Neural cell (in vitro differentiated cells): ENCODE measurements around the gene USP20. TPM values are rescaled to one million over a fixed set of nuclear protein-coding genes. Genes with fewer than 3 reads are reported as not detected.

ENCODE experiments used
- H2AFZ ChIP-seq: fragments of 200-600, 300-800 bp; sonication (generic), shearing (Covaris generic); 2 replicates; pipeline ENCODE4 v1.6.0; 2014; ENCODE audit warnings: low read depth, mild to moderate bottlenecking, antibody characterized with exemption, low read length, moderate library complexity
- H3F3A ChIP-seq: fragments of 200-600 bp; shearing (Covaris generic); 2 replicates; pipeline ENCODE4 v1.6.1; 2016; ENCODE audit warnings: mild to moderate bottlenecking, moderate library complexity, mixed read lengths, antibody characterized with exemption, low read length; ENCODE audit not compliant: insufficient read depth, poor library complexity, severe bottlenecking
- H3K27ac ChIP-seq: fragments of 200-600, 300-800 bp; sonication (generic), shearing (Covaris generic); 2 replicates; pipeline ENCODE4 v1.5.1; 2014; ENCODE audit warnings: mild to moderate bottlenecking, low read length, moderate library complexity
- H3K27me3 ChIP-seq: fragments of 300-800, 200-600 bp; sonication (generic), shearing (Covaris generic); 2 replicates; pipeline ENCODE4 v1.6.0; 2014; ENCODE audit warnings: mild to moderate bottlenecking, low read depth, low read length, moderate library complexity; ENCODE audit not compliant: insufficient read depth
- H3K36me3 ChIP-seq: fragments of 300-800, 200-600 bp; sonication (generic), shearing (Covaris generic); 2 replicates; pipeline ENCODE4 v1.5.1; 2014; ENCODE audit warnings: mild to moderate bottlenecking, antibody characterized with exemption, low read length, moderate library complexity; ENCODE audit not compliant: insufficient read depth
- H3K4me2 ChIP-seq: fragments of 300-800, 200-600 bp; sonication (generic), shearing (Covaris generic); 2 replicates; pipeline ENCODE4 v1.6.0; 2014; ENCODE audit warnings: mild to moderate bottlenecking, low read length
- H3K4me3 ChIP-seq: fragments of 300-800, 200-600 bp; sonication (generic), shearing (Covaris generic); 2 replicates; pipeline ENCODE4 v1.5.1; 2014; ENCODE audit warnings: mild to moderate bottlenecking, low read length, moderate library complexity
- H3K79me2 ChIP-seq: fragments of 200-600 bp; shearing (Covaris generic); replicated peaks from 2 replicates; pipeline ENCODE4 v1.6.0; 2014; ENCODE audit warnings: mild to moderate bottlenecking, low read length, moderate library complexity; ENCODE audit not compliant: insufficient read depth
- H3K9ac ChIP-seq: fragments of 300-800, 200-600 bp; sonication (generic), shearing (Covaris generic); 2 replicates; pipeline ENCODE4 v1.6.1; 2016; ENCODE audit warnings: mild to moderate bottlenecking, low read length, mixed read lengths
- H3K9me2 ChIP-seq: fragments of 200-600 bp; shearing (Covaris generic); 2 replicates; pipeline ENCODE4 v1.6.1; 2016; ENCODE audit warnings: mild to moderate bottlenecking, low read length, mixed read lengths; ENCODE audit not compliant: insufficient read depth
- H3K9me3 ChIP-seq: fragments of 200-600, 300-800 bp; sonication (generic), shearing (Covaris generic); 2 replicates; pipeline ENCODE4 v1.6.1; 2016; ENCODE audit warnings: mild to moderate bottlenecking, mixed run types, low read length, moderate library complexity, mixed read lengths
- H4K20me1 ChIP-seq: fragments of 200-600 bp; shearing (Covaris generic); 2 replicates; pipeline ENCODE4 v1.6.1; 2016; ENCODE audit warnings: mild to moderate bottlenecking, mixed run types; ENCODE audit not compliant: insufficient read depth
- EP300 ChIP-seq: fragments of 450-650 bp; conservative IDR thresholded peaks from 2 replicates; pipeline ENCODE4 v1.6.1; 2014; ENCODE audit warnings: antibody characterized with exemption, mild to moderate bottlenecking, moderate library complexity; ENCODE audit not compliant: poor library complexity, severe bottlenecking
- EZH2 ChIP-seq: fragments of 200-600, 300-800 bp; shearing (Covaris generic), sonication (generic); IDR thresholded peaks from 2 replicates; pipeline ENCODE4 v1.6.1; 2014; ENCODE audit warnings: antibody characterized with exemption, low read length, borderline replicate concordance, mild to moderate bottlenecking; ENCODE audit not compliant: insufficient read depth, poor library complexity, severe bottlenecking
- MXI1 ChIP-seq: fragments of 450-650 bp; conservative IDR thresholded peaks from 2 replicates; pipeline ENCODE4 v1.6.1; 2014; ENCODE audit warnings: antibody characterized with exemption, mild to moderate bottlenecking; ENCODE audit not compliant: poor library complexity, severe bottlenecking
- POLR2AphosphoS5 ChIP-seq: IDR thresholded peaks from 2 replicates; pipeline ENCODE4 v1.6.1; 2012
- RAD21 ChIP-seq: fragments of 450-650 bp; conservative IDR thresholded peaks from 2 replicates; pipeline ENCODE4 v1.6.1; 2014; ENCODE audit warnings: antibody characterized with exemption, mild to moderate bottlenecking, moderate library complexity
- TAF1 ChIP-seq: IDR thresholded peaks from 2 replicates; pipeline ENCODE4 v1.6.1; 2012; ENCODE audit warnings: low read depth
- polyA plus RNA-seq: library from polyadenylated mRNA; depleted of rRNA; stranded (reverse); fragments of >200 nt; gene quantifications from 2 replicates; pipeline ENCODE4 v1.2.3, GENCODE V29; 2014
- TF ChIP-seq, protein P1 (sequence below): fragments of 450-650 bp; IDR thresholded peaks from 2 replicates; pipeline ENCODE4 v1.5.1; 2014; ENCODE audit warnings: antibody characterized with exemption, mild to moderate bottlenecking, moderate library complexity; ENCODE audit not compliant: poor library complexity, severe bottlenecking
- TF ChIP-seq, protein P2 (sequence below): IDR thresholded peaks from 2 replicates; pipeline ENCODE4 v1.6.1; 2012; ENCODE audit warnings: borderline replicate concordance

Gene USP20
- polyA plus RNA-seq, 1 donor from 2014 or later: 39.8 TPM

DNA sequence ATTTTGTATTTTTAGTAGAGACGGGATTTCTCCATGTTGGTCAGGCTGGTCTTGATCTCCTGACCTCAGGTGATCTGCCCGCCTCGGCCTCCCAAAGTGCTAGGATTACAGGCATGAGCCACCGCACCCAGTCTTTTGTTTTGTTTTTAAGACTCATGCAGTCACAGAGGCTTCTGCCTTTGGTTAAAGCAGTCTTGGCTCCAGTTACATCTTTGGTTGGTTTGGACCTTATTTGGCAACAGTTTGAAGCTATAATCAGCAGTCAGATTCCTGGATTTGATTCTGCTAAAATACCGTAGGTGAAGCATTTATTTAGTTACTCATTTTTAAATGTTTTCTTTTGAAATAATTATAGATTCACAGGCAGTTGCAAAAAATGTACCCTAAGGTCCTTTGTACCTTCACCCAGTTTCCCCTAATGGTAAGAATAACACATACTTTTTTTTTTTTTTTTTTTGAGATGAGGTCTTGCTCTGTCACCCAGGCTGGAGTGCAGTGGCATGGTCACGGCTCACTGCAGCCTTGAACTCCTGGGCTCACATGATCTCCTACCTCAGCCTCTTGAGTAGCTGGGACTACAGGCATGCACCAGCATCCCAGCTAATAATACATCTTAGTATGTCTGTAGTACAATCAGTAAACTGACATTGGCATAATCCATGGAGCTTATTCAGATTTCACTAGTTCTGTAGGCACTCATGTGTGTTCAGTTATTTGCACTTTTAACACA lies 15.7 kb downstream of the USP20 start (continued):
- TF ChIP-seq, protein P1, sequence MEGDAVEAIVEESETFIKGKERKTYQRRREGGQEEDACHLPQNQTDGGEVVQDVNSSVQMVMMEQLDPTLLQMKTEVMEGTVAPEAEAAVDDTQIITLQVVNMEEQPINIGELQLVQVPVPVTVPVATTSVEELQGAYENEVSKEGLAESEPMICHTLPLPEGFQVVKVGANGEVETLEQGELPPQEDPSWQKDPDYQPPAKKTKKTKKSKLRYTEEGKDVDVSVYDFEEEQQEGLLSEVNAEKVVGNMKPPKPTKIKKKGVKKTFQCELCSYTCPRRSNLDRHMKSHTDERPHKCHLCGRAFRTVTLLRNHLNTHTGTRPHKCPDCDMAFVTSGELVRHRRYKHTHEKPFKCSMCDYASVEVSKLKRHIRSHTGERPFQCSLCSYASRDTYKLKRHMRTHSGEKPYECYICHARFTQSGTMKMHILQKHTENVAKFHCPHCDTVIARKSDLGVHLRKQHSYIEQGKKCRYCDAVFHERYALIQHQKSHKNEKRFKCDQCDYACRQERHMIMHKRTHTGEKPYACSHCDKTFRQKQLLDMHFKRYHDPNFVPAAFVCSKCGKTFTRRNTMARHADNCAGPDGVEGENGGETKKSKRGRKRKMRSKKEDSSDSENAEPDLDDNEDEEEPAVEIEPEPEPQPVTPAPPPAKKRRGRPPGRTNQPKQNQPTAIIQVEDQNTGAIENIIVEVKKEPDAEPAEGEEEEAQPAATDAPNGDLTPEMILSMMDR: no peak
- no peak for TF ChIP-seq RAD21

DNA sequence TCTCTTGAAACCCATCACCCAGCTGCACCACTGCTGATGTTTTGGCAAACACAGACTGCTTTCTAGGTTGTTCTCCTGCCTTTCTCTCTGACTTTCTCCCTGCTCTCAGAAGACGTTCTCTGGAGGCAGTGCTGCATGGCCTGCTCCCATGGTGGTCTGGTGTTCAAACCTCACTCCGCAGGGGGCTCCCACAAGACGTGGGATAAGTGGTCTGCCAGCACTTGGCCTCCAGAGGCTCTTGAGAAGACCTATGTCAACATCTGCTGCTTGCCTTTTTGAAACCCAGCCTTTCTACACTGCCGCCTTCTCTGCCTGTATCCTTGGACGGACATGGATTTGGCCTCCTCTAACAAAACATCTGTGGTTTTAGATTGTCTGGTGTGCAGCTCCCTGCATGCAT lies 16.6 kb downstream of the USP20 start:
- Histone ChIP-seq H3K9me2 (no peaks in the 10 kb centered on the region), H3K9ac (no peak overlapping the region), H3K4me3 (no peak overlapping the region), H4K20me1 (no peaks in the 10 kb centered on the region), H3K27me3 (no peaks in the 10 kb centered on the region), H2AFZ (no peak overlapping the region), H3F3A (no peaks in the 10 kb centered on the region), H3K4me2 (no peak overlapping the region), H3K79me2 (no peaks in the 10 kb centered on the region), H3K9me3 (no peaks in the 10 kb centered on the region), H3K36me3 (no peaks in the 10 kb centered on the region), H3K27ac (no peak overlapping the region)
- no peak for TF ChIP-seq EP300

DNA sequence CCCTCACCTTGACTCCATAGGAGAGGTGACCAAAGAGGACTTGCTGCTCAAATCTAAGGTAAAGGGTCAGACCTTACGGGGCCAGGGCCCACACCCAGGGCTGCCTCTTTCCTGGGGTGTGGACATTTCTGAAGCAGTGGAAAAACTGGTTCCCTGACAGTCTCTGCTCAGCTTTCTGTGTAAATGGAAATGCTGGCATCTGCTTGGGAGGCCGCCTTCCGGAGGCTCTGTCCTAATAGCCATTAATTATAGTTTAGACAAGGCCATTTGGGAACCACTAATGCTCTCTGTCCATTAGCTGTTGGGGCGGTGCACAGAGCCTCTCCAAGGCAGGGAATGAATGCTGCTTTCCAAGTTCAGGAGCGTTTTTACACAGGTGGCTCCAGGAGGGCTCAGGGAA lies 17.3 kb downstream of the USP20 start:
- no peak overlapping the region for H3K27ac ChIP-seq
- H3F3A ChIP-seq: no peaks in the 10 kb centered on the region
- H3K9me2 ChIP-seq: no peaks in the 10 kb centered on the region
- no peak overlapping the region for H3K4me3 ChIP-seq
- no peaks in the 10 kb centered on the region for H4K20me1 ChIP-seq
- no peaks in the 10 kb centered on the region for H3K27me3 ChIP-seq
- H3K4me2 ChIP-seq: no peak overlapping the region
- no peaks in the 10 kb centered on the region for H3K36me3 ChIP-seq
- no peaks in the 10 kb centered on the region for H3K79me2 ChIP-seq
- no peak overlapping the region for H3K9ac ChIP-seq
- H2AFZ ChIP-seq: no peak overlapping the region
- TF ChIP-seq MXI1 (no peak), TAF1 (no peak), POLR2AphosphoS5 (no peak), RAD21 (no peak), EZH2 (no peak), EP300 (no peak)
- TF ChIP-seq, protein P1: no peak
- TF ChIP-seq, protein P2, sequence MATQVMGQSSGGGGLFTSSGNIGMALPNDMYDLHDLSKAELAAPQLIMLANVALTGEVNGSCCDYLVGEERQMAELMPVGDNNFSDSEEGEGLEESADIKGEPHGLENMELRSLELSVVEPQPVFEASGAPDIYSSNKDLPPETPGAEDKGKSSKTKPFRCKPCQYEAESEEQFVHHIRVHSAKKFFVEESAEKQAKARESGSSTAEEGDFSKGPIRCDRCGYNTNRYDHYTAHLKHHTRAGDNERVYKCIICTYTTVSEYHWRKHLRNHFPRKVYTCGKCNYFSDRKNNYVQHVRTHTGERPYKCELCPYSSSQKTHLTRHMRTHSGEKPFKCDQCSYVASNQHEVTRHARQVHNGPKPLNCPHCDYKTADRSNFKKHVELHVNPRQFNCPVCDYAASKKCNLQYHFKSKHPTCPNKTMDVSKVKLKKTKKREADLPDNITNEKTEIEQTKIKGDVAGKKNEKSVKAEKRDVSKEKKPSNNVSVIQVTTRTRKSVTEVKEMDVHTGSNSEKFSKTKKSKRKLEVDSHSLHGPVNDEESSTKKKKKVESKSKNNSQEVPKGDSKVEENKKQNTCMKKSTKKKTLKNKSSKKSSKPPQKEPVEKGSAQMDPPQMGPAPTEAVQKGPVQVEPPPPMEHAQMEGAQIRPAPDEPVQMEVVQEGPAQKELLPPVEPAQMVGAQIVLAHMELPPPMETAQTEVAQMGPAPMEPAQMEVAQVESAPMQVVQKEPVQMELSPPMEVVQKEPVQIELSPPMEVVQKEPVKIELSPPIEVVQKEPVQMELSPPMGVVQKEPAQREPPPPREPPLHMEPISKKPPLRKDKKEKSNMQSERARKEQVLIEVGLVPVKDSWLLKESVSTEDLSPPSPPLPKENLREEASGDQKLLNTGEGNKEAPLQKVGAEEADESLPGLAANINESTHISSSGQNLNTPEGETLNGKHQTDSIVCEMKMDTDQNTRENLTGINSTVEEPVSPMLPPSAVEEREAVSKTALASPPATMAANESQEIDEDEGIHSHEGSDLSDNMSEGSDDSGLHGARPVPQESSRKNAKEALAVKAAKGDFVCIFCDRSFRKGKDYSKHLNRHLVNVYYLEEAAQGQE: no peak
- H3K9me3 ChIP-seq: no peaks in the 10 kb centered on the region
